22Rv1 (cell line): ENCODE results near the gene DLEC1.

Experiments
- H3K27ac ChIP-seq: fragments of 450-650 bp; 2 replicates; pipeline ENCODE4 v1.5.1; 2017
- CTCF ChIP-seq: fragments of 450-650 bp; IDR thresholded peaks from 2 replicates; pipeline ENCODE4 v1.5.1; 2017; ENCODE audit warnings: mild to moderate bottlenecking
- ZFX ChIP-seq: fragments of 450-650 bp; IDR thresholded peaks from 2 replicates; pipeline ENCODE4 v1.6.1; 2017; ENCODE audit warnings: antibody characterized with exemption, borderline replicate concordance

The DLEC1 gene

GRCh38 chr3:38036906-38037305 is 2.1 kb upstream of the DLEC1 start:
- TF ChIP-seq ZFX (no peak), CTCF (no peak)
- H3K27ac ChIP-seq: no peak overlapping the region

GRCh38 chr3:38038447-38038911 is 529 bp upstream of the DLEC1 start:
- TF ChIP-seq ZFX (no peak), CTCF (no peak)
- H3K27ac ChIP-seq: no peak overlapping the region

GRCh38 chr3:38039899-38040261 is 872 bp downstream of the DLEC1 start:
- H3K27ac ChIP-seq: no peak overlapping the region
- no peak for TF ChIP-seq ZFX
- TF ChIP-seq CTCF: no peak

- H3K27ac ChIP-seq: no peak overlapping the region
- TF ChIP-seq CTCF: no peak
- no peak for TF ChIP-seq ZFX
Observed at GRCh38 chr3:38040401-38040800, 1.4 kb downstream of the DLEC1 start.

GRCh38 chr3:38043486-38043885 is 4.5 kb downstream of the DLEC1 start:
- TF ChIP-seq ZFX: no peak
- no peak for TF ChIP-seq CTCF
- H3K27ac ChIP-seq: no peak overlapping the region

- H3K27ac ChIP-seq: no peak overlapping the region
- TF ChIP-seq CTCF: no peak
- no peak for TF ChIP-seq ZFX
Observed at GRCh38 chr3:38046027-38046426, 7.0 kb downstream of the DLEC1 start.

GRCh38 chr3:38046821-38047220 is 7.8 kb downstream of the DLEC1 start:
- no peak overlapping the region for H3K27ac ChIP-seq
- TF ChIP-seq CTCF (no peak), ZFX (no peak)
